Measurements from ENCODE around the gene MTHFD1L. TPM values are rescaled to one million over a fixed set of nuclear protein-coding genes. Genes with fewer than 3 reads are reported as not detected.

Gene MTHFD1L
- total RNA-seq, 4 donors from 2014 or later = 4.7 to 45.9 (median 24.0) TPM

DNA sequence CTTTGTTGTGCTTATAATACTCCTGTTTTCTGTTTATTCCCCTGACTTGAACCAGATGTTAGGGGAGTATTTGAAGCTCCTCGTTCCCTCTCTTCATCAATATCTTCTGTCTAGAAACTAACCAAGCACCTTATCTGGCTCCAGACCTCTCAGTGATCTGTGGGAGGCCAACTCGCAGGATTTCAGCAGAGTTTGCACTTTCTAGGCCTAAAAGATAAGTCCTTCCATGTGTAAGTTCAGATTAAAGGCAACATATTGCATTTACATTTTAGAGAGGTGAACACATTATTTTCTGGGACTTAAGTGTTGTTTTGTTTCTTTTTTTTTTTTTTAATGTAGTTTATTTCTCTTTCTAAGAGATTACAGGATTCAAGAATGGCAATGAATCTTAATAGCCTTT lies 234.8 kb downstream of the MTHFD1L start:
- no peak for ATAC-seq (ENCODE audit: low FRiP score)
- TF ChIP-seq, protein P1, sequence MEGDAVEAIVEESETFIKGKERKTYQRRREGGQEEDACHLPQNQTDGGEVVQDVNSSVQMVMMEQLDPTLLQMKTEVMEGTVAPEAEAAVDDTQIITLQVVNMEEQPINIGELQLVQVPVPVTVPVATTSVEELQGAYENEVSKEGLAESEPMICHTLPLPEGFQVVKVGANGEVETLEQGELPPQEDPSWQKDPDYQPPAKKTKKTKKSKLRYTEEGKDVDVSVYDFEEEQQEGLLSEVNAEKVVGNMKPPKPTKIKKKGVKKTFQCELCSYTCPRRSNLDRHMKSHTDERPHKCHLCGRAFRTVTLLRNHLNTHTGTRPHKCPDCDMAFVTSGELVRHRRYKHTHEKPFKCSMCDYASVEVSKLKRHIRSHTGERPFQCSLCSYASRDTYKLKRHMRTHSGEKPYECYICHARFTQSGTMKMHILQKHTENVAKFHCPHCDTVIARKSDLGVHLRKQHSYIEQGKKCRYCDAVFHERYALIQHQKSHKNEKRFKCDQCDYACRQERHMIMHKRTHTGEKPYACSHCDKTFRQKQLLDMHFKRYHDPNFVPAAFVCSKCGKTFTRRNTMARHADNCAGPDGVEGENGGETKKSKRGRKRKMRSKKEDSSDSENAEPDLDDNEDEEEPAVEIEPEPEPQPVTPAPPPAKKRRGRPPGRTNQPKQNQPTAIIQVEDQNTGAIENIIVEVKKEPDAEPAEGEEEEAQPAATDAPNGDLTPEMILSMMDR (IDR thresholded peaks at IDR 0.05) = no peak
- DNase-seq (ENCODE audit: low spot score) = no peak

DNA sequence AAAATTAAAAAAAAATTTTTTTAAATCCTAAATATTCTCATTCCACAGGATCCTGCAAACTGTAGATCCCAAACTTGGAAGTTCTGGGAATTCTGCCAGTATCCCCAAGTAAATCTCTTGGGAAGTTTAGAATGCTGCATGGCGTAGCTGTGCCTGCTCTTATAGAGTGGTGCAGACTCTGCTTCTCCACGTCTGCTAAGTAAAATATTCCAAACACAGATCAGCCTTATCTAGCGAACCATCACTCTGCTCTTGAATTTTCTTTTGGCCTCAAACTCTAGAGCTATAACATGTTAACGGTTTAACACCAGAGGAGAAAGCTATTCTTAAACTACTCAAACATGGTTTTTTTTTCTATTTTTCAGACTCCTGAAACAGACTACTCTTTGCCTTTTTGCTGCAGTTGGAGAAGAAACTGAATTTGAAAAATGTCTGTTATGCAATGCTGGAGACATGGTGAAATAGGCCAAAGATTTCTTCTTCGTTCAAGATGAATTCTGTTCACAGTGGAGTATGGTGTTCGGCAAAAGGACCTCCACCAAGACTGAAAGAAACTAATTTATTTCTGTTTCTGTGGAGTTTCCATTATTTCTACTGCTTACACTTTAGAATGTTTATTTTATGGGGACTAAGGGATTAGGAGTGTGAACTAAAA lies 235.8 kb downstream of the MTHFD1L start:
- TF ChIP-seq, protein P1 (IDR thresholded peaks at IDR 0.05) = no peak
- DNase-seq (ENCODE audit: low spot score) (no peak), ATAC-seq (ENCODE audit: low FRiP score) (peak; percentile 43)

DNA sequence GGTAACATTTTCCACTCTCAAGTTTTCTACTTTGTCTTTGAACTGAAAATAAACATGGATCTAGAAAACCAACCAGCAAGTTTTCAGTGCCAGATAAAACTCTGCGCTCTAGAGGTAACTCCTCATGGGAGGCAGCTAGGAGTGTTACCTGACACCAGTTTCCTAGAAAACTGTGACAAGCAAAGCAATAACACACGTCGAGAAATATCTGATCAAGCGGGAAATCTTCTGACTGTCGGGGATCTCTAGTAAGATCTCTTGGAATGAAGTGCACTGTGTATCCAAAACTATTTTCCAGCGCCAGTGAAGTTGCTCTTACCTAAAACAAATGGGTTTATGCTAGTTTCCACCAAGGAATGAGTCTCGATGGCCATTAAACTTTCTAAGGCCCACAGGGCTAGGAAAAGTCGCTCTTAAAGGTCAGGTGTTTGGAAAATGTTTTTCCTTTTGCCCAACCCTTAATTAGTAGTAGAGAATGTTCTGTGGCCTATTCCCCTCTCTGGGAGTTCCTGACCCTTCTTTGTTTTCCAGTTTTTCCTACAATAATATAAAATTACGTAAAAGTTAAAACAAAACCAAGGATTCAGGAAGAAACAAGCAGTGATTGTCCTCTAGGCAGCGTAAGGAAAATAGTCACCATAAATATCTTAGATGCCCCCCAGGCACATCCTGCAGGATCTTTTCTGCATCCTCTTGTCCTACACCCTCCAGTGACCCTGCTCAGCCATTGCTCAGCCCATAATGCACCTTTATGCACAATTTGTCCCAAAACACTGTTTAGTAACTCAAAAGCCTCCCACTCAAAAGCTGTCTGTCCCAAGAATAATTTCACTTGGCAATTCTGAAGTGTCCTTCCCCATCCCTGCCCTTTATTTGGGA lies 236.6 kb downstream of the MTHFD1L start:
- ATAC-seq (ENCODE audit: low FRiP score) = no peak

DNA sequence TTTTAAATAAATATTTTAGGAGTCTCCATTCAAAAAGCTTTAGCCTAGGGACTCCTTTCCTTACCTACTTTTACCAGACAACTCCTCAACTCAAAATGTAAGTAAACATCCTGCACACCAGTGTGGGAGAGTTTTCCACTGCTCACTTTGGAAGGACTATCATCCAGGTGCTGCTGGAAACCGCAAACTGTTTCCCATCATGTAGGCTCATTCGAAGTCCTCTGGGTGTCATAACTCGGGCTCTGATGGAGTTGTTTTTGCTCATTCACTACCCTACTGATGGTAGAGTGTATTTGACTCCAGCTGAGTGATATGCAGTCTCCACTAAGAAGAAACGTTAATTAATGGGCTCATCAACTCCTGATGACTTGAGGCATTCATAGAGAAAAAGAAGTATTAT lies 237.8 kb downstream of the MTHFD1L start:
- DNase-seq (ENCODE audit: low spot score) = no peak
- ATAC-seq (ENCODE audit: low FRiP score) = no peak
- TF ChIP-seq, protein P1 (IDR thresholded peaks at IDR 0.05) = no peak

More for the DNA sequence above, 236.6 kb downstream of the MTHFD1L start:
- DNase-seq (ENCODE audit: low spot score) = no peak
- TF ChIP-seq, protein P1 (IDR thresholded peaks at IDR 0.05) = no peak

DNA sequence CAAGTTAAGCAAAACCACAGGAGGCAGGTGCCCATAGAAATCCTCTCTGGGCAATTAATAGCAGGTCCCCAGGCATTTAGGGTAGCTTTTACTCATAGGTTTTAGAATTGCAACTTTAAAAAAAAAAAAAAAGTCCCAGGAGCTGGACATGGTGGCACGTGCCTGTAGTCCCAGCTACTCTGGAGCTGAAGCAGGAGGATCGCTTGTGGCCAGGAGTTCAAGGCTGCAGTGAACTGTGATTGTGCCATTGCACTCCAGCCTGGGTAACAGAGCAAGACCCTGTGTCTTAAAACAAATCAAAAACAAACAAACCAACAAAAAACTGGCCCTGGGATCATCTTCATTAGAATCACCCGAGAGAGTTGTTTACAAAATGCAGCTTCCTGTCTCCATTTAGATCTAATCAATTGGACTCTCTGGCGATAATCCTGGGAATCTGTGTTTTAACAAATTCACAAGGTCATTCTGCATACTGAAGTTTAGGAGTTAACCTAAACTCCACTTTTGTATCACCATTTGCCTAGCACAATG lies 242.5 kb downstream of the MTHFD1L start:
- TF ChIP-seq, protein P1 (IDR thresholded peaks at IDR 0.05) = no peak
- DNase-seq (ENCODE audit: low spot score) (no peak), ATAC-seq (ENCODE audit: low FRiP score) (no peak)

DNA sequence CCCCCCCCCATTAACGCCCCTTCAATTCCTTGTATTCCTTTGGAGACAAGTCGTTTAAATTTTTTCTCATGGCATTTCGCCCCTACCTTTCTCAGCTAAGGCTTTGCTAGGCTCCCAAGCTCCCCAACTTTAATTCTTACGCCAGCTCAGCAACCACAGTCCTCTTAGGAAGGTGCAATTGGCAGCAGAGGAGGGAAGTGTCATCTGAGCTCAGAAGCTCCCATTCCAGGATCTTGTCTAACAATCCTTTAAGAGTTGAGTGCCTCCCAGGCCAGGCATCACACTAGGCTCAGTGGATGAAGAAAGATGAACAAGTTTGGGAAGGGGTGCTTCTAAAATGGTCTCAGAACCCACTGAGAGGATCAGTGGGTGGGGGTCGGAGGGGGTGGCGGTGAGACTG lies 243.0 kb downstream of the MTHFD1L start:
- TF ChIP-seq, protein P1 (IDR thresholded peaks at IDR 0.05) = no peak
- DNase-seq (ENCODE audit: low spot score) (no peak), ATAC-seq (ENCODE audit: low FRiP score) (no peak)
